Ramos (cell line): ENCODE measurements around the gene SELENOW.
"Not testable (repeated sequence)": the region's sequence is repeated elsewhere in the genome, so short reads cannot be mapped to it uniquely, and the experiment has no call there.

Experiments
- in situ Hi-C: fragments of 300-500 bp; cut with MboI; formaldehyde crosslinking; loops from one replicate; pipeline ENCODE4 v1.14.3; 2022; ENCODE audit warnings: low sequenced_read_pairs; ENCODE audit not compliant: unreplicated experiment

The SELENOW gene

DNA sequence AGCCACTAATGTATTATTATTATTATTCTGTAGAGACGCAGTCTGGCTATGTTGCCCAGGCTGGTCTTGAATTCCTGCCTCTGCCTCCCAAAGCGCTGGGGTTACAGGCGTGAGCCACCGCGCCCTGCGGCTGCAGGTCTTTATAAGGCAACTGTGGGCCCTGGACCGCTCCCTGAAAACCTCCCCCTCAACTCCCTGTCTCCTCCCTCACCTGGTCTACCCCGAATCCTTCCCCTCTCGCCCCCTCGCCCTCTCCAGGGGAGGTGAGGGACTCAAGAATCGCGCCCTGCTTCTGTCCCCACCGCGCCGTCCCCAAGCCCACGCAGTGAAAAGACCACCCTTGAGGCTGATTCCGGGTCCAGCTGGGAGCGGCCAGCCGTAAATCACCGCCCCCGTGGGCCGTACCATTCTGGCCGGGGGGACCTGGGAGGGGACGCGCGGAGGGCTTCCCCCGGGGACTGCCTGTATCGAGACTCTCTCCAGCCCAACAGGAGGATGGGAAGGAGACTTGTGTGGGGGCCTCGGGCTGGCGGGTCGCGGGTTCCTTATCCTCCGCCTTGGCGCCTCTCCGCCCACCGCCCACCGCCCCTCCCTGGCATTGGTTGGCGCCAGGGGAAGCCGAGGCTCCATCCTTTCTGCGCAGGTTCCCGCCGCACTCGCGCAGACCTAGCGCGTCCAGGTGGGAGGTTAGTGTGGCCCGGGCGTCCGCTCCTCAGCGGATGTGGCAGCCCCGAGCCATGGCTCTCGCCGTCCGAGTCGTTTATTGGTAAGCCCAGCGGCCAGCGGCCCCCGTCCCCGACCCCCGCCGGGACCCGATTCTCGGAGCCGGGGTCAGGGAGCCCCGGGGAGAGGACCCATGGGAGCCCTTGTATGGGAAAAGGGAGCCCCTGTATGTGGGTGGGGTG, at the start of gene SELENOW:
Gene SELENOW, plus strand, starts transcription at position 655 of the 905 bp plus-strand sequence. Its CDS starts 83 bp downstream, at position 738.
- in situ Hi-C loops = no loop called here

DNA sequence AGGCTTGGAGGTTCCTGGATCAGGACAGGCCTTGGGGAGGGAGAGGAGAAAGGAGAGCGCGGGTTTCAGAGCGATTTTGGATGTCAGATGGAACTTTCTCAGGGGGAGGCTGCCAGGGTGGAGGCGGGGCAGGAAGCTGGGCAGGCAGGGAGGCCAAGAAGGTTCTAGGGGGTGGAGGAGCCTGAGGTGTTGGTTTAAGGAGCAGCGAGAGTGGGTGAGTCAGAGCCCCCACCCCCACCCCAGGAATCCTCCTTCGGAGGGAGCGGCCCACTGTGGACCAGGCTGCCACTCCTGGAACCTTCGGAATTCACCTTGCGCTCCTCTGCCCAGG, 49.1 kb upstream of the SELENOW start:
- in situ Hi-C loops = no loop called here

GRCh38 chr19:47729799-47730520, 48.5 kb upstream of the SELENOW start:
- in situ Hi-C loops = no loop called here

DNA sequence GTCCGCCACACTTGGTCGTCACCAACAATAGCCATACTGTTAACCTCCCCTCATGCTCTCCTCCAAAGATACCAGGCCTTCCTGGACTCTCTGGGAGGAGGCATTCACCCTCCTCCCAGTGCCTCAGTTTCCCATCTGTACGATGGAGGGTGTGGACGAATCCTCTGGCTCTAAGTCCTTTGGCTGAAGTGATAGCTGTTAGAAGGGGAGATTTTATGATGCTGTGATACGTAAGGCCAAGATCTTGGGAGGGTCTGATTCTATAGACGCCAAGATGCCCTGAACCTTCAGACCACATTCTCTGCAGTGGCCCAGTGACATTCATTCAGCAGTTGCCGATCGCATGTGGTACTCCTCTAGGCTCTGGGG, 48.0 kb upstream of the SELENOW start:
- in situ Hi-C loops = no loop called here

DNA sequence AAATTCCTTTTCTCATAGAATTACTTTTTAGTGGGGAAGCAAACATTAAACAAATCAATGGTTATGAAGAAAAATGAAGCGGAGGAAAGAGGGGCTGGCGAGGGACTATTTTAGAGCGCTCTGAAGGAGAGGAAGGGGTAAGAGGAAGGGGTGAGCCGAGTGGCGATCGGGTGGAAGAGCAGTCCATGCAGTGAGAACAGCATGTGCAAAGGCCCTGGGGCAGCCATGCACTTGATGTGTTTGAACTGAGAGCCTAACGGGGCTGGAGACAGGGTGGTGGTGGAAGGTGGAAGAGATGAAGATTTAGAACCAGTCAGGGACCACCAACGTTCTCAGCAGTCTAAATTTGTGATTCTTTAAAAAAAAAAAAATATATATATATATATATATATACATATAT, 47.6 kb upstream of the SELENOW start:
- in situ Hi-C loops = no loop called here

GRCh38 chr19:47735131-47735530, 43.4 kb upstream of the SELENOW start:
- in situ Hi-C loops = no loop called here

- in situ Hi-C loops = no loop called here
Measured at GRCh38 chr19:47740866-47741519, 37.5 kb upstream of the SELENOW start.

DNA sequence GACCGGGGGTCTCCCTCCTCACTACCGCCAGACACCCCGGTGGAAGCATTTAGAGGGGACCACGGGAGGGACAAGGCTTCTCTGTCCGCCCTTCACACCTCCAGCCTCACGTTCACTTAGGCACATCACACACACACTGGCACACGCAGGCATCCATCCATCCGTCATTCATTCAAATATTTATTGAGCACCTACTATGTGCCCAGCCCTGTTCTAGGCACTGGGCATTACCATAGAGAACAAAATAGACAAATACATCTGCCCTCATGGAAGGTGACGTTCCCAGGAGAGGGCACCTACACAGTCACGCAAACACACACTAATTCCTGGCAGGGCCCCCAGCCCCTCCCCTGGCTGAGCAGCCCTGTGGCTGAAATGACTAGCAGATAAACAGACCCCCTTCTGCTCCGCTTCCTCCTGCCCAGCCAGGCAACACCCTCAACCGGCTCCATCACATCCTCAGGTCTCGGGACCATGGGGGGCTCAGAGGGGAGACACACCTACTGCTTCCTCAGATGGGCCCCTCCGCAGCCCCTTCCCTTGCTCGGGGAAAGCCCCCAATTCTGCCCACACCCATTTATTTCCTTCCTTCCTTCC, 36.9 kb upstream of the SELENOW start:
- in situ Hi-C loops = no loop called here

GRCh38 chr19:47742634-47743033, 35.9 kb upstream of the SELENOW start:
- in situ Hi-C loops = no loop called here

GRCh38 chr19:47745010-47745901, 33.2 kb upstream of the SELENOW start, which contains the start of gene NOP53:
NOP53 (plus strand) TSS chr19:47745546; CDS start chr19:47745560, 14 bp downstream.
- in situ Hi-C loops = no loop called here

DNA sequence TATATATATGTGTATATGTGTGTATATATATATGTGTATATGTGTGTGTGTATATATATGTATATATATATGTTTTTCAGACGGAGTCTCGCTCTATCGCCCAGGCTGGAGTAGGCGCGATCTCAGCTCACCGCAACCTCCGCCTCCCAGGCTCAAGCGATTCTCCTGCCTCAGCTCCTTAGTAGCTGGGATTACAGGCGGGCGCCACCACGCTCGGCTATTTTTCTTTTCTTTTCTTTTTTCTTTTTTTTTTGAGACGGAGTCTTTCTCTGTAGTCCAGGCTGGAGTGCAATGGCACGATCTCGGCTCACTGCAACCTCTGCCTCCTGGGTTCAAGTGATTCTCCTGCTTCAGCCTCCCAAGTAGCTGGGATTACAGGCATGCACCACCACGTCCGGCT, 32.4 kb upstream of the SELENOW start:
- in situ Hi-C loops = not testable (repeated sequence)

GRCh38 chr19:47749326-47749725, 29.2 kb upstream of the SELENOW start:
- in situ Hi-C loops = no loop called here

GRCh38 chr19:47750752-47751151, 27.8 kb upstream of the SELENOW start:
- in situ Hi-C loops = no loop called here

- in situ Hi-C loops = no loop called here
Measured at GRCh38 chr19:47752440-47753211, 25.9 kb upstream of the SELENOW start.

GRCh38 chr19:47754206-47755064, 24.1 kb upstream of the SELENOW start:
- in situ Hi-C loops = no loop called here

DNA sequence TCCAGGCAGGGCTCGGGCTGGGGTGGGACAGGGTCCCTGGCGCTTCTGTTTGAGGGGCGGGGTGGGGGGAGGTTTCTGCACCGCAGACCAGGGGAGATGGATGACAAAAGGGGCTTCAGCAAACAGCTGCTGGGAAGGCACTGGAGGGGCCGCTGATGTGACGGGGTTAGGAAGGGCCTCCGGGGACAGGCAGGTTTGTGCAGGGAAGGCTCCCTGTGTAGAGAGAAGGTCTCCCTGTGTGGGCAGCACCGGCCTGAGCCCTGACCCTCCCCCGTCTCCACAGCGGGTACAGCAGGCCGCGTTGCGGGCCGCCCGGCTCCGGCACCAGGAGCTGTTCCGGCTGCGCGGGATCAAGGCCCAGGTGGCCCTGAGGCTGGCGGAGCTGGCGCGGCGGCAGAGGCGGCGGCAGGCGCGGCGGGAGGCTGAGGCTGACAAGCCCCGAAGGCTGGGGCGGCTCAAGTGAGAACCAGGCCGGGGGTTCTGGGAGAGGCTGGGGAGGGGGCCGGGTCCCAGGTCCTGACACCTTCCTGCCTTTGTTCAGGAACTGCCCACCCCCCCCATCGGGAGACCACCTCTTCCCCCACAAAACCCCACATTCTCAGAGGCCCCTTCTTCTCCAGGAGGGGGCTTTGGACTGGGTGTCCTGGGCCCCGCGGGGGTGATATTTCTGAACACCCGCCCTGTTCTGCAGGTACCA, 23.3 kb upstream of the SELENOW start:
- in situ Hi-C loops = no loop called here
